A673 (cell line): Measurements from ENCODE around the gene SPACA1.

Source experiments
- CTCF ChIP-seq: fragments of 300-800, 200-600 bp; sonication (generic); conservative IDR thresholded peaks from 2 replicates; pipeline ENCODE4 v1.5.1; 2017; ENCODE audit warnings: low read depth, mild to moderate bottlenecking, antibody characterized with exemption, low read length, moderate library complexity, mixed read lengths
- EZH2 ChIP-seq: fragments of 200-600 bp; sonication (generic); IDR thresholded peaks from 2 replicates; pipeline ENCODE4 v1.6.1; 2017; ENCODE audit warnings: borderline replicate concordance, low read depth, mild to moderate bottlenecking, mixed read lengths, antibody characterized with exemption, low read length; ENCODE audit not compliant: poor library complexity, severe bottlenecking

DNA sequence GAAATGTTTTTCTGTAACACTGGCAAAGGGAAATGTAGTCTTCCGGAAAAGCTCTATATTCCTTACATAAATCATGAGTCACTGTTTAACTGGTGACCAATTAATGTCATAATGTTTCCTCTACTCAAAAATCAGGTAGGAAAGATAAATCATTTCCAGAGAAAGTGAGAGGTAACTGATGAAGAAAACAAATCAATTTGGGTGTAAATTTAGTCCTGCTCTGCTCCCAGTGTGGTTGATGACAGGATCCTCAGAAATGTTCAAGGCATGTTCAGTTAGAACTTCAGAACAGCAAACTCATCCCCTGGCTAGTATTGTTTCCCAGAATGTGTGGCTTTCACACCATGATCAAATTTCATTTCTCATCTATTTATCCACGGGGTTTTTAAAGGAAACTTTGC, 38.8 kb upstream of the SPACA1 start:
- TF ChIP-seq CTCF = no peak
- no peak for TF ChIP-seq EZH2
